Colonic mucosa (tissue), 4 donors: Measurements from ENCODE around the gene DAAM1. TPM values are rescaled to one million over a fixed set of nuclear protein-coding genes. Genes with fewer than 3 reads are reported as not detected.

ENCODE experiments used
- DNase-seq: peaks from one replicate; pipeline ENCODE4 v3.0.0-alpha.2; 2020
- H3K27ac ChIP-seq: fragments of 200-600 bp; one replicate; pipeline ENCODE4 v1.8.0; 2021
- H3K27me3 ChIP-seq: fragments of 200-600 bp; one replicate; pipeline ENCODE4 v1.8.0; 2021
- H3K36me3 ChIP-seq: fragments of 200-600 bp; one replicate; pipeline ENCODE4 v1.8.0; 2021
- H3K4me1 ChIP-seq: fragments of 200-600 bp; one replicate; pipeline ENCODE4 v1.8.0; 2021; ENCODE audit warnings: mild to moderate bottlenecking
- H3K4me3 ChIP-seq: fragments of 200-600 bp; one replicate; pipeline ENCODE4 v1.8.0; 2021
- H3K9ac ChIP-seq, 2 donors: one replicate each; pipeline ENCODE4 v1.7.0; 2013; ENCODE audit warnings: control low read depth in 2 of 2, low read depth in 2 of 2, low read length in 2 of 2
- H3K9me3 ChIP-seq: fragments of 200-600 bp; one replicate; pipeline ENCODE4 v1.8.0; 2021
- CTCF ChIP-seq: fragments of 200-600 bp; IDR thresholded peaks from one replicate; pipeline ENCODE4 v1.8.0; 2022; ENCODE audit warnings: antibody characterized with exemption, mild to moderate bottlenecking
- intact Hi-C: fragments of 100-400 bp; cut with DNase I; formaldehyde crosslinking; loops from one replicate; pipeline ENCODE4 v1.14.1; 2022
- total RNA-seq, 2 donors: library from RNA; stranded (reverse); fragmentation: NEBNext Ultra II Directional in 1 of 2; extraction: Animal tissue kit (Norgen Biotek cat#: 25700) in 1 of 2; gene quantifications; one replicate each; pipeline ENCODE4 v1.2.1, GENCODE V29; 2021
- donor health status: healthy.
- donor health status: DM: no; HTN: no; CAD: no.
- donor health status: DM: no; HTN: no; CAD: no.

The DAAM1 gene
- total RNA-seq, result 10 to 100 TPM; 35.0 to 52.4 TPM

GRCh38 chr14:59188461-59189090 is at the start of gene DAAM1:
DAAM1 (plus strand) TSS chr14:59188667; CDS start chr14:59263478, 74,811 bp downstream.
- Histone ChIP-seq H3K4me3 (peak within 1 kb of the TSS; percentile 85), H3K27ac (peak within 1 kb of the TSS; percentile 96), H3K27me3 (no peaks in the 10 kb centered on the region), H3K4me1 (peaks cover 4% of the 10 kb centered on the region), H3K9ac (peak within 1 kb of the TSS; percentile 92 to 95), H3K36me3 (no peaks in the 10 kb centered on the region), H3K9me3 (no peaks in the 10 kb centered on the region)
- DNase-seq, result peak; percentile 98
- intact Hi-C loops, result no loop called here
- TF ChIP-seq CTCF, result no peak

GRCh38 chr14:59139324-59139723 is 49.1 kb upstream of the DAAM1 start:
- H3K27me3 ChIP-seq, result no peaks in the 10 kb centered on the region
- no peaks in the 10 kb centered on the region for H3K9me3 ChIP-seq
- DNase-seq, result no peak
- H3K4me3 ChIP-seq, result no peak overlapping the region
- no peaks in the 10 kb centered on the region for H3K36me3 ChIP-seq
- no peak overlapping the region for H3K9ac ChIP-seq
- H3K27ac ChIP-seq, result no peak overlapping the region
- H3K4me1 ChIP-seq, result no peaks in the 10 kb centered on the region
- intact Hi-C loops, result no loop called here
- no peak for TF ChIP-seq CTCF

- intact Hi-C loops, result no loop called here
- Histone ChIP-seq H3K9ac (no peak overlapping the region), H3K4me1 (no peaks in the 10 kb centered on the region), H3K27ac (no peak overlapping the region), H3K9me3 (no peaks in the 10 kb centered on the region), H3K4me3 (no peak overlapping the region), H3K36me3 (no peaks in the 10 kb centered on the region), H3K27me3 (no peaks in the 10 kb centered on the region)
- no peak for DNase-seq
- no peak for TF ChIP-seq CTCF
These were observed 48.2 kb upstream of the DAAM1 start for GRCh38 chr14:59140106-59140843.

- no peaks in the 10 kb centered on the region for H3K36me3 ChIP-seq
- DNase-seq, result no peak
- H3K9me3 ChIP-seq, result no peaks in the 10 kb centered on the region
- no peak overlapping the region for H3K9ac ChIP-seq
- H3K27ac ChIP-seq, result no peak overlapping the region
- no peak overlapping the region for H3K4me3 ChIP-seq
- TF ChIP-seq CTCF, result no peak
- H3K4me1 ChIP-seq, result no peaks in the 10 kb centered on the region
- H3K27me3 ChIP-seq, result no peaks in the 10 kb centered on the region
- intact Hi-C loops, result no loop called here
These were observed 42.0 kb upstream of the DAAM1 start for GRCh38 chr14:59146484-59146883.

- Histone ChIP-seq H3K36me3 (no peaks in the 10 kb centered on the region), H3K4me3 (no peak overlapping the region), H3K4me1 (no peaks in the 10 kb centered on the region), H3K27ac (no peak overlapping the region), H3K9me3 (no peaks in the 10 kb centered on the region), H3K27me3 (no peaks in the 10 kb centered on the region), H3K9ac (no peak overlapping the region)
- TF ChIP-seq CTCF, result no peak
- intact Hi-C loops, result no loop called here
- no peak for DNase-seq
These were observed 41.5 kb upstream of the DAAM1 start for GRCh38 chr14:59147007-59147406.
